HepG2 (cell line): ENCODE measurements around the gene CDK18. TPM values are rescaled to one million over a fixed set of nuclear protein-coding genes. Genes with fewer than 3 reads are reported as not detected.

ENCODE experiments used
- AGO2 ChIP-seq: fragments of 200-400 bp; formaldehyde crosslinking; optimal IDR thresholded peaks from 2 replicates; pipeline ENCODE3; 2017; ENCODE audit warnings: mild to moderate bottlenecking, low read depth, low read length, moderate library complexity
- AHR ChIP-seq: IDR thresholded peaks from 2 replicates; pipeline ENCODE4 v1.6.1; 2018; ENCODE audit warnings: missing genetic modification reagents, missing compliant biosample characterization
- CEBPB ChIP-seq: IDR thresholded peaks from 2 replicates; pipeline ENCODE4 v1.6.1; 2011; ENCODE audit warnings: low read depth, low read length, improper control_type of control experiment, borderline replicate concordance
- CHCHD3 ChIP-seq: sonication (generic); formaldehyde crosslinking; IDR thresholded peaks from 2 replicates; pipeline ENCODE4 v1.8.0; 2022; ENCODE audit warnings: mild to moderate bottlenecking, missing genetic modification reagents, moderate library complexity
- CHD2 ChIP-seq: IDR thresholded peaks from 2 replicates; pipeline ENCODE4 v1.6.1; 2011; ENCODE audit warnings: low read depth, low read length, improper control_type of control experiment
- EED ChIP-seq: sonication (generic); formaldehyde crosslinking; IDR thresholded peaks from 2 replicates; pipeline ENCODE4 v1.5.0; 2020; ENCODE audit warnings: mild to moderate bottlenecking, missing genetic modification reagents
- HOMEZ ChIP-seq: IDR thresholded peaks from 2 replicates; pipeline ENCODE4 v1.6.1; 2016; ENCODE audit warnings: low read depth
- MBNL3 ChIP-seq: fragments of 250-450 bp; sonication (Bioruptor Pico); conservative IDR thresholded peaks from 2 replicates; pipeline ENCODE4 v1.8.0; 2022; ENCODE audit warnings: mild to moderate bottlenecking, inconsistent platforms
- MEIS1 ChIP-seq: sonication (generic); formaldehyde crosslinking; IDR thresholded peaks from 2 replicates; pipeline ENCODE4 v1.9.0; 2021; ENCODE audit warnings: mild to moderate bottlenecking, missing genetic modification reagents, moderate library complexity, borderline replicate concordance
- MIER2 ChIP-seq: IDR thresholded peaks from 2 replicates; pipeline ENCODE4 v1.6.1; 2016; ENCODE audit warnings: missing biosample characterization, missing genetic modification reagents
- ONECUT2 ChIP-seq: sonication (generic); formaldehyde crosslinking; IDR thresholded peaks from 2 replicates; pipeline ENCODE4 v1.4.0; 2020; ENCODE audit warnings: missing genetic modification reagents
- SP140L ChIP-seq: sonication (generic); formaldehyde crosslinking; IDR thresholded peaks from 2 replicates; pipeline ENCODE4 v1.4.0; 2020; ENCODE audit warnings: missing genetic modification reagents, borderline replicate concordance
- TERF1 ChIP-seq: sonication (generic); formaldehyde crosslinking; IDR thresholded peaks from 2 replicates; pipeline ENCODE4 v1.8.0; 2022; ENCODE audit warnings: mild to moderate bottlenecking, missing genetic modification reagents, moderate library complexity
- THRA ChIP-seq: sonication (generic); formaldehyde crosslinking; IDR thresholded peaks from 2 replicates; pipeline ENCODE4 v1.4.0; 2020; ENCODE audit warnings: missing genetic modification reagents, borderline replicate concordance
- ZNF143 ChIP-seq: sonication (generic); formaldehyde crosslinking; IDR thresholded peaks from 2 replicates; pipeline ENCODE4 v1.4.0; 2020; ENCODE audit warnings: missing genetic modification reagents
- ZNF205 ChIP-seq: IDR thresholded peaks from 2 replicates; pipeline ENCODE4 v1.6.1; 2018; ENCODE audit warnings: missing biosample characterization, missing genetic modification reagents
- ZNF407 ChIP-seq: sonication (generic); formaldehyde crosslinking; IDR thresholded peaks from one replicate; pipeline ENCODE4 v1.5.1; 2020; ENCODE audit warnings: mild to moderate bottlenecking, missing genetic modification reagents; ENCODE audit errors: not compliant biosample characterization
- ZSCAN9 ChIP-seq: IDR thresholded peaks from 2 replicates; pipeline ENCODE4 v1.6.1; 2016; ENCODE audit warnings: borderline replicate concordance
- ZZZ3 ChIP-seq: sonication (generic); formaldehyde crosslinking; IDR thresholded peaks from 2 replicates; pipeline ENCODE4 v1.4.0; 2020; ENCODE audit warnings: missing genetic modification reagents, mild to moderate bottlenecking, borderline replicate concordance
- polyA plus RNA-seq, 8 experiments: library from polyadenylated mRNA; depleted of rRNA in 3 of 8; stranded (reverse) in 7 of 8; unstranded in 1 of 8; fragments of >200 nt; fragmentation: Illumina TruSeq in 4 of 8; extraction: Trizol in 4 of 8; gene quantifications; 2 replicates each; pipeline versions ENCODE4 v1.2.1 to v1.2.3, GENCODE V29; 2011 to 2016; ENCODE audit warnings: low read depth in 4 of 8, missing spikeins in 1 of 8, mixed read lengths in 1 of 8; ENCODE audit not compliant: insufficient read depth in 1 of 8
- total RNA-seq, 5 experiments: library from RNA; depleted of rRNA; stranded (reverse); fragments of >200 nt; fragmentation: Illumina TruSeq; extraction: Trizol; gene quantifications; 2 replicates each; pipeline ENCODE4 v1.2.3, GENCODE V29; 2016; ENCODE audit warnings: low read depth in 1 of 5

The CDK18 gene
- total and polyA plus RNA-seq, 2 of the 13 experiments (the other 11 are each of a cell fraction or from before 2014, with no cell fraction given): 6.4 to 38.8 TPM

GRCh38 chr1:205492201-205492667 is 12.2 kb upstream of the CDK18 start (continued):
- TF ChIP-seq CEBPB (no peak), AGO2 (no peak), ONECUT2 (CRISPR knock-in tag) (no peak), TERF1 (CRISPR knock-in tag) (no peak), AHR (no peak), HOMEZ (CRISPR knock-in tag) (peak; percentile 23; the same call in 1 of the 2 replicates), ZNF143 (CRISPR knock-in tag) (no peak), ZSCAN9 (CRISPR knock-in tag) (peak; percentile 20; the same call in 1 of the 2 replicates), ZNF205 (peak; percentile 59; the same call in 1 of the 2 replicates), MEIS1 (peak; percentile 81; the same call in 1 of the 2 replicates), ZNF407 (CRISPR knock-in tag) (no peak), CHCHD3 (CRISPR knock-in tag) (no peak), THRA (CRISPR knock-in tag) (peak; percentile 96), MIER2 (CRISPR knock-in tag) (no peak), CHD2 (no peak), SP140L (CRISPR knock-in tag) (no peak), ZZZ3 (CRISPR knock-in tag) (no peak), MBNL3 (CRISPR knock-in tag) (no peak), EED (CRISPR knock-in tag) (no peak)
